Spleen (tissue), 11 donors: ENCODE data around the gene ADORA1. TPM values are rescaled to one million over a fixed set of nuclear protein-coding genes. Genes with fewer than 3 reads are reported as not detected.
A peak's percentile ranks its signal among the peaks of the same experiment; 100 is the strongest.

Experiments
- DNase-seq: peaks from one replicate; pipeline ENCODE4 v3.0.0-alpha.2; 2020
- H3K27ac ChIP-seq, 8 donors: fragments of 200-600 bp; sonication (generic) in 7 of 8; 1 replicate in 4 of 8; 2 replicates in 4 of 8; pipeline versions ENCODE4 v1.5.0 to v1.8.0; 2016 to 2021; ENCODE audit warnings: inconsistent platforms in 4 of 8, mild to moderate bottlenecking in 4 of 8, moderate library complexity in 1 of 8
- H3K27me3 ChIP-seq, 7 donors: fragments of 200-600 bp; sonication (generic) in 6 of 7; replicated peaks in 1 of 7; 1 replicate in 4 of 7; 2 replicates in 3 of 7; pipeline versions ENCODE4 v1.5.0 to v1.8.0; 2016 to 2021; ENCODE audit warnings: inconsistent platforms in 3 of 7, mild to moderate bottlenecking in 1 of 7
- H3K36me3 ChIP-seq, 6 donors: fragments of 200-600 bp; sonication (generic) in 5 of 6; 1 replicate in 4 of 6; 2 replicates in 2 of 6; pipeline versions ENCODE4 v1.5.0 to v1.8.0; 2016 to 2021; ENCODE audit warnings: inconsistent platforms in 2 of 6
- H3K4me1 ChIP-seq, 6 donors: fragments of 200-600 bp; sonication (generic) in 5 of 6; 1 replicate in 3 of 6; 2 replicates in 3 of 6; pipeline versions ENCODE4 v1.5.0 to v1.8.0; 2016 to 2021; ENCODE audit warnings: inconsistent platforms in 3 of 6
- H3K4me3 ChIP-seq, 8 donors: fragments of 200-600 bp; sonication (generic) in 7 of 8; 1 replicate in 4 of 8; 2 replicates in 4 of 8; pipeline versions ENCODE4 v1.5.0 to v1.8.0; 2016 to 2021; ENCODE audit warnings: inconsistent platforms in 4 of 8, mild to moderate bottlenecking in 4 of 8, moderate library complexity in 2 of 8
- H3K9me3 ChIP-seq, 8 donors: fragments of 200-600 bp; sonication (generic) in 7 of 8; 1 replicate in 4 of 8; 2 replicates in 4 of 8; pipeline versions ENCODE4 v1.5.0 to v1.8.0; 2016 to 2021; ENCODE audit warnings: inconsistent platforms in 4 of 8
- CTCF ChIP-seq, 11 experiments: fragments of 200-600 bp in 7 of 11; fragments of 450-650 bp in 4 of 11; sonication (generic) in 4 of 11; IDR thresholded peaks in 8 of 11; conservative IDR thresholded peaks in 3 of 11; 1 replicate in 7 of 11; 2 replicates in 4 of 11; pipeline versions ENCODE4 v1.4.0 to v1.8.0; 2016 to 2021; ENCODE audit warnings: antibody characterized with exemption in 11 of 11, inconsistent platforms in 4 of 11, mild to moderate bottlenecking in 1 of 11
- POLR2A ChIP-seq, 3 donors: fragments of 450-650 bp; IDR thresholded peaks; one replicate each; pipeline ENCODE4 v1.5.1; 2017; ENCODE audit warnings: antibody characterized with exemption in 3 of 3, mild to moderate bottlenecking in 1 of 3
- POLR2AphosphoS5 ChIP-seq, 3 donors: sonication (generic); formaldehyde crosslinking; IDR thresholded peaks; one replicate each; pipeline ENCODE4 v1.5.1; 2017; ENCODE audit warnings: antibody characterized with exemption in 3 of 3
- WGBS, 5 donors: extraction: QIAGEN DNeasy Blood & Tissue Kit in 3 of 5; methylation state at CpG; one replicate each; pipeline versions ENCODE4 v1.1.5 to v1.1.7; 2013 to 2018; 5-methylcytosine and 5-hydroxymethylcytosine counted together
- intact Hi-C: fragments of 100-400 bp; cut with DNase I; formaldehyde crosslinking; loops from one replicate; pipeline ENCODE4 v1.15.0; 2023; ENCODE audit warnings: low total_unique reads
- polyA plus RNA-seq, 3 donors: library from polyadenylated mRNA; stranded (reverse); fragments of 200-250 nt; gene quantifications; one replicate each; pipeline ENCODE4 v1.2.1, GENCODE V29; 2013
- total RNA-seq, 7 donors: library from RNA; depleted of rRNA in 3 of 7; stranded (reverse); fragments of >200 nt in 3 of 7; fragmentation: NEBNext Ultra II Directional in 4 of 7; extraction: Animal tissue kit (Norgen Biotek cat#: 25700) in 4 of 7; gene quantifications; one replicate each; pipeline versions ENCODE4 v1.1.0 to v1.2.1, GENCODE V29; 2016 to 2021
- donor health status: healthy with polysubstance abuse.
- donor health status: DM: no; HTN: no; CAD: no; lungs with moderate emphysema.
- donor health status: DM: no; HTN: no; CAD: no.
- donor health status: Bipolar disorder and iron deficiency.
- donor health status: healthy.
- donor health status: DM: no; HTN: no; CAD: no.
- donor health status: DM: yes; HTN: yes; CAD: no.

ADORA1 gene
- total and polyA plus RNA-seq, 10 donors: 0.37 to 13.5 (median 5.3) TPM

GRCh38 chr1:203126866-203127665 lies 460 bp upstream of the ADORA1 start:
- no peak for DNase-seq
- peak overlapping the region; percentile 17 to 64 (median 26) for H3K4me3 ChIP-seq
- 11 to 20% (median 17%) methylated on average over 11 to 12 of the region's 12 CpGs for WGBS, 5 donors
- intact Hi-C loops: no loop called here
- no peaks in the 10 kb centered on the region for H3K9me3 ChIP-seq
- TF ChIP-seq CTCF (IDR thresholded peaks at IDR 0.05 in 8 of 11, conservative IDR thresholded peaks at IDR 0.05 in 3 of 11) (no peak), POLR2A (IDR thresholded peaks at IDR 0.05) (no peak), POLR2AphosphoS5 (IDR thresholded peaks at IDR 0.05) (no peak)
- peak overlapping the region in 7 of 8 donors; percentile 22 to 72 (median 65) for H3K27ac ChIP-seq
- peaks cover 9 to 62% (median 44%) of the 10 kb centered on the region in 6 donors for H3K4me1 ChIP-seq
- peaks cover 0 to 97% (median 23%) of the 10 kb centered on the region in 7 donors for H3K27me3 ChIP-seq
- H3K36me3 ChIP-seq: no peaks in the 10 kb centered on the region

- no peaks in the 10 kb centered on the region for H3K36me3 ChIP-seq
- H3K9me3 ChIP-seq: no peaks in the 10 kb centered on the region
- H3K4me3 ChIP-seq: peak overlapping the region; percentile 17 to 64 (median 26)
- intact Hi-C loops: no loop called here
- TF ChIP-seq POLR2AphosphoS5 (IDR thresholded peaks at IDR 0.05): no peak
- TF ChIP-seq CTCF (IDR thresholded peaks at IDR 0.05 in 8 of 11, conservative IDR thresholded peaks at IDR 0.05 in 3 of 11): no peak
- TF ChIP-seq POLR2A (IDR thresholded peaks at IDR 0.05): no peak
- H3K4me1 ChIP-seq: peaks cover 9 to 62% (median 44%) of the 10 kb centered on the region in 6 donors
- peaks cover 0 to 97% (median 23%) of the 10 kb centered on the region in 7 donors for H3K27me3 ChIP-seq
- WGBS, 5 donors: 26 to 47% (median 45%) methylated on average over 7 of the region's 7 CpGs
- H3K27ac ChIP-seq: peak overlapping the region in 5 of 8 donors; percentile 22 to 72 (median 66)
- DNase-seq: no peak
Measured at GRCh38 chr1:203128431-203128715, 847 bp downstream of the ADORA1 start.

DNA sequence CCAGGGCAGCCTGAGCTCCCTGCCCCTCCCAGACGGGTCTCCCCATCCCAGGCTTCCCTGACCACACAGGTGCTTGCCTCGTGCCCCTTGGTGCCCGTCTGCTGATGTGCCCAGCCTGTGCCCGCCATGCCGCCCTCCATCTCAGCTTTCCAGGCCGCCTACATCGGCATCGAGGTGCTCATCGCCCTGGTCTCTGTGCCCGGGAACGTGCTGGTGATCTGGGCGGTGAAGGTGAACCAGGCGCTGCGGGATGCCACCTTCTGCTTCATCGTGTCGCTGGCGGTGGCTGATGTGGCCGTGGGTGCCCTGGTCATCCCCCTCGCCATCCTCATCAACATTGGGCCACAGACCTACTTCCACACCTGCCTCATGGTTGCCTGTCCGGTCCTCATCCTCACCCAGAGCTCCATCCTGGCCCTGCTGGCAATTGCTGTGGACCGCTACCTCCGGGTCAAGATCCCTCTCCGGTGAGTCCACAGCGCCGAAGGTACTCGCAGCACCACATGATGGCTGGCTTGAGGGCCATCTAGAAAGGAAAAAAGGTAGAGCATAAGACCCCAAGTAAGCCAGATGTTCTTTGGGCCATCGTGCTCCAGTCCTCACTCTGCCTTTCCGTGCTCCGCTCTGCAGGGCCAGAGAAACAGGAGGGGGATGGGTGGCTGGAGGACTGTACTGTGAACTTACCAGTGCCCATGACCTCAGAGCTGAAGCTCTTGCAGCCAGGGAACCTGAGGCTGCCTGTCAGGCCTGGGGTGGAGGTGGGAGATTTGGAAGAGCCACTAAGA lies 1.4 kb downstream of the ADORA1 start:
- Histone ChIP-seq H3K4me3 (peak overlapping the region in 7 of 8 donors; percentile 17 to 64 (median 27)), H3K4me1 (peaks cover 9 to 62% (median 44%) of the 10 kb centered on the region in 6 donors), H3K27me3 (peaks cover 0 to 95% (median 23%) of the 10 kb centered on the region in 7 donors), H3K27ac (peak overlapping the region in 3 of 8 donors; percentile 65 to 71 (median 66)), H3K9me3 (no peaks in the 10 kb centered on the region), H3K36me3 (no peaks in the 10 kb centered on the region)
- 87 to 91% (median 90%) methylated on average over 26 to 29 of the region's 29 CpGs for WGBS, 5 donors
- intact Hi-C loops: no loop called here
- no peak for DNase-seq
- TF ChIP-seq POLR2A (IDR thresholded peaks at IDR 0.05): no peak
- no peak for TF ChIP-seq CTCF (IDR thresholded peaks at IDR 0.05 in 8 of 11, conservative IDR thresholded peaks at IDR 0.05 in 3 of 11)
- TF ChIP-seq POLR2AphosphoS5 (IDR thresholded peaks at IDR 0.05): no peak
